PC-3 (cell line): ENCODE data around the gene ACBD4. TPM values are rescaled to one million over a fixed set of nuclear protein-coding genes. Genes with fewer than 3 reads are reported as not detected.

Source experiments
- ATAC-seq: fragments of 200-7000 bp; cut with Tn5 transposase; 2 replicates; pipeline ENCODE4 v1.9.1; 2020; ENCODE audit warnings: mild to moderate bottlenecking, moderate library complexity
- Bru-seq: library from RNA; stranded (reverse); fragments of 400-500 nt; gene quantifications from one replicate; lab custom pipeline; 2021; lab: Mats Ljungman, UMichigan
- BruChase-seq, 2 experiments: library from RNA; stranded (reverse); fragments of 400-500 nt; gene quantifications; one replicate each; lab custom pipeline; 2021; lab: Mats Ljungman, UMichigan
- BruUV-seq: library from RNA; stranded (reverse); fragments of 400-500 nt; replicated peaks from 2 replicates; lab custom pipeline; 2021; lab: Mats Ljungman, UMichigan
- CTCF ChIA-PET: fragments of 300-600 bp; sonication (Branson Sonifier 250); formaldehyde crosslinking; loops from one replicate; lab custom pipeline; 2022; ENCODE audit warnings: antibody characterized with exemption; lab: Charles Lee
- POLR2A ChIA-PET: fragments of 300-600 bp; sonication (Branson Sonifier 250); formaldehyde crosslinking; loops from one replicate; lab custom pipeline; 2022; ENCODE audit warnings: antibody characterized with exemption; ENCODE audit not compliant: unreplicated experiment; lab: Charles Lee
- DNase-seq: peaks from one replicate; pipeline ENCODE4 v3.0.0-alpha.2; 2015
- H2AFZ ChIP-seq: fragments of 300-600 bp; sonication (generic); 2 replicates; pipeline ENCODE4 v1.6.0; 2016; ENCODE audit warnings: antibody characterized with exemption, low read length
- H3F3A ChIP-seq: fragments of 300-600 bp; sonication (generic); one replicate; pipeline ENCODE4 v1.6.0; 2017; ENCODE audit warnings: antibody characterized with exemption, low read length, control low read depth, mild to moderate bottlenecking; ENCODE audit not compliant: unreplicated experiment
- H3K27ac ChIP-seq: fragments of 300-600 bp; sonication (generic); 2 replicates; pipeline ENCODE4 v1.5.1; 2016; ENCODE audit warnings: mild to moderate bottlenecking, low read length
- H3K27me3 ChIP-seq: fragments of 300-600 bp; sonication (generic); 2 replicates; pipeline ENCODE4 v1.6.1; 2016; ENCODE audit warnings: low read length, mixed read lengths
- H3K36me3 ChIP-seq: fragments of 300-600 bp; sonication (generic); 2 replicates; pipeline ENCODE4 v1.6.1; 2016; ENCODE audit warnings: low read depth, mixed run types, low read length, mixed read lengths
- H3K4me1 ChIP-seq: fragments of 300-600 bp; sonication (generic); 2 replicates; pipeline ENCODE4 v1.5.1; 2016; ENCODE audit warnings: low read length; ENCODE audit not compliant: insufficient read depth
- H3K4me2 ChIP-seq: fragments of 300-600 bp; sonication (generic); 2 replicates; pipeline ENCODE4 v1.6.0; 2016; ENCODE audit warnings: low read length
- H3K4me3 ChIP-seq: fragments of 300-600 bp; sonication (generic); 2 replicates; pipeline ENCODE4 v1.5.1; 2016; ENCODE audit warnings: mild to moderate bottlenecking, low read length, mixed read lengths
- H3K79me2 ChIP-seq: fragments of 300-600 bp; sonication (generic); 2 replicates; pipeline ENCODE4 v1.6.1; 2017; ENCODE audit warnings: low read length, mixed read lengths
- H3K9ac ChIP-seq: fragments of 300-600 bp; sonication (generic); 2 replicates; pipeline ENCODE4 v1.6.0; 2016; ENCODE audit warnings: mild to moderate bottlenecking, low read length
- H3K9me2 ChIP-seq: fragments of 300-600 bp; sonication (generic); replicated peaks from 2 replicates; pipeline ENCODE4 v1.6.1; 2016; ENCODE audit warnings: mixed run types, low read length, mixed read lengths
- H3K9me3 ChIP-seq: fragments of 300-600 bp; sonication (generic); 2 replicates; pipeline ENCODE4 v1.6.1; 2016; ENCODE audit warnings: low read length, mixed read lengths
- H4K20me1 ChIP-seq: fragments of 300-600 bp; sonication (generic); 2 replicates; pipeline ENCODE4 v1.6.1; 2016; ENCODE audit warnings: low read length, mixed read lengths
- EZH2 ChIP-seq: fragments of 300-600 bp; sonication (generic); IDR thresholded peaks from one replicate; pipeline ENCODE4 v1.6.1; 2017; ENCODE audit warnings: antibody characterized with exemption, mild to moderate bottlenecking, low read length; ENCODE audit not compliant: unreplicated experiment
- EZH2phosphoT487 ChIP-seq: fragments of 300-600 bp; sonication (generic); IDR thresholded peaks from 2 replicates; pipeline ENCODE4 v1.6.1; 2018; ENCODE audit warnings: mild to moderate bottlenecking, antibody characterized with exemption, low read length, borderline replicate concordance
- intact Hi-C: fragments of 100-400 bp; cut with micrococcal nuclease; formaldehyde crosslinking; loops from 2 replicates; pipeline ENCODE4 v1.9.0; 2023
- long read RNA-seq: library from polyadenylated mRNA; unstranded; transcript quantifications from one replicate; pipeline ENCODE4 v2.0.0, GENCODE V29; 2021; ENCODE audit not compliant: unreplicated experiment
- total RNA-seq: library from RNA; depleted of rRNA; stranded (reverse); fragments of >200 nt; gene quantifications from 2 replicates; pipeline ENCODE4 v1.2.3, GENCODE V29; 2014; rRNA removed
- TF ChIP-seq, protein P1 (sequence below): fragments of 300-600 bp; sonication (generic); conservative IDR thresholded peaks from 2 replicates; pipeline ENCODE4 v1.5.1; 2017; ENCODE audit warnings: antibody characterized with exemption, low read depth, mild to moderate bottlenecking, low read length

The ACBD4 gene, protein sequence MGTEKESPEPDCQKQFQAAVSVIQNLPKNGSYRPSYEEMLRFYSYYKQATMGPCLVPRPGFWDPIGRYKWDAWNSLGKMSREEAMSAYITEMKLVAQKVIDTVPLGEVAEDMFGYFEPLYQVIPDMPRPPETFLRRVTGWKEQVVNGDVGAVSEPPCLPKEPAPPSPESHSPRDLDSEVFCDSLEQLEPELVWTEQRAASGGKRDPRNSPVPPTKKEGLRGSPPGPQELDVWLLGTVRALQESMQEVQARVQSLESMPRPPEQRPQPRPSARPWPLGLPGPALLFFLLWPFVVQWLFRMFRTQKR
- total RNA-seq (12.9 and 17.3 TPM in 2 replicates), Bru-seq, nascent RNA (percentile 70 among the genes with signal in this experiment), BruChase-seq, experiment 1, labeled RNA remaining after a 6-hour chase (percentile 65 among the genes with signal in this experiment), BruChase-seq, experiment 2, labeled RNA remaining after a 2-hour chase (percentile 72 among the genes with signal in this experiment)
- long read RNA-seq, transcript ACBD4-207 (10 exons, 1,579 nt), result major isoform, 14 of 79 reads
- long read RNA-seq, transcript ACBD4-201 (10 exons, 1,806 nt), result minor isoform, 6 of 79 reads
- long read RNA-seq, partial matches to known transcripts, result 26 of 79 reads
- long read RNA-seq, other reads (novel, unspliced or antisense), result 29 of 79 reads

- H3K27me3 ChIP-seq, result no peaks in the 10 kb centered on the region
- no peak within 1 kb of the TSS for H3K27ac ChIP-seq
- DNase-seq (peak; percentile 99), ATAC-seq (peak; percentile 69)
- H3K9me3 ChIP-seq, result no peaks in the 10 kb centered on the region
- POLR2A ChIA-PET, result interaction anchor here (0.5 to 2.0 kb wide), 5 partner anchors 14 to 1998 kb away, joined by 4 to 59 read pairs (median 4); partner anchors contain the start of gene HEXIM1
- intact Hi-C loops, result loop anchor here (1.0 to 10.0 kb wide), 4 partner anchors 13 to 179 kb away; partner anchors contain the start of genes HEXIM1 and MAP3K14
- TF ChIP-seq, protein P1, sequence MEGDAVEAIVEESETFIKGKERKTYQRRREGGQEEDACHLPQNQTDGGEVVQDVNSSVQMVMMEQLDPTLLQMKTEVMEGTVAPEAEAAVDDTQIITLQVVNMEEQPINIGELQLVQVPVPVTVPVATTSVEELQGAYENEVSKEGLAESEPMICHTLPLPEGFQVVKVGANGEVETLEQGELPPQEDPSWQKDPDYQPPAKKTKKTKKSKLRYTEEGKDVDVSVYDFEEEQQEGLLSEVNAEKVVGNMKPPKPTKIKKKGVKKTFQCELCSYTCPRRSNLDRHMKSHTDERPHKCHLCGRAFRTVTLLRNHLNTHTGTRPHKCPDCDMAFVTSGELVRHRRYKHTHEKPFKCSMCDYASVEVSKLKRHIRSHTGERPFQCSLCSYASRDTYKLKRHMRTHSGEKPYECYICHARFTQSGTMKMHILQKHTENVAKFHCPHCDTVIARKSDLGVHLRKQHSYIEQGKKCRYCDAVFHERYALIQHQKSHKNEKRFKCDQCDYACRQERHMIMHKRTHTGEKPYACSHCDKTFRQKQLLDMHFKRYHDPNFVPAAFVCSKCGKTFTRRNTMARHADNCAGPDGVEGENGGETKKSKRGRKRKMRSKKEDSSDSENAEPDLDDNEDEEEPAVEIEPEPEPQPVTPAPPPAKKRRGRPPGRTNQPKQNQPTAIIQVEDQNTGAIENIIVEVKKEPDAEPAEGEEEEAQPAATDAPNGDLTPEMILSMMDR, result peak; percentile 100
- TF ChIP-seq EZH2, result no peak
- peak within 1 kb of the TSS; percentile 70 for H3K4me3 ChIP-seq
- peaks cover 24% of the 10 kb centered on the region for H3K79me2 ChIP-seq
- CTCF ChIA-PET, result interaction anchor here (0.5 to 2.1 kb wide), 50 partner anchors 8 to 718 kb away, joined by 3 to 175 read pairs (median 6); partner anchors contain the start of genes DCAKD, HEXIM1, HEXIM2 and NMT1
- no peaks in the 10 kb centered on the region for H3K9me2 ChIP-seq
- peaks cover 22% of the 10 kb centered on the region for H3K4me1 ChIP-seq
- BruUV-seq, result no TSS peak
- peak within 1 kb of the TSS; percentile 91 for H3K4me2 ChIP-seq
- H3F3A ChIP-seq, result no peaks in the 10 kb centered on the region
- peak within 1 kb of the TSS; percentile 46 for H3K9ac ChIP-seq
- no peaks in the 10 kb centered on the region for H4K20me1 ChIP-seq
- H3K36me3 ChIP-seq, result no peaks in the 10 kb centered on the region
- peak within 1 kb of the TSS; percentile 79 for H2AFZ ChIP-seq
Observed at GRCh38 chr17:45135192-45135977, at the start of gene ACBD4. Gene ACBD4, plus strand, starts transcription at chr17:45135687. Its CDS starts 458 bp downstream, at chr17:45136145.

DNA sequence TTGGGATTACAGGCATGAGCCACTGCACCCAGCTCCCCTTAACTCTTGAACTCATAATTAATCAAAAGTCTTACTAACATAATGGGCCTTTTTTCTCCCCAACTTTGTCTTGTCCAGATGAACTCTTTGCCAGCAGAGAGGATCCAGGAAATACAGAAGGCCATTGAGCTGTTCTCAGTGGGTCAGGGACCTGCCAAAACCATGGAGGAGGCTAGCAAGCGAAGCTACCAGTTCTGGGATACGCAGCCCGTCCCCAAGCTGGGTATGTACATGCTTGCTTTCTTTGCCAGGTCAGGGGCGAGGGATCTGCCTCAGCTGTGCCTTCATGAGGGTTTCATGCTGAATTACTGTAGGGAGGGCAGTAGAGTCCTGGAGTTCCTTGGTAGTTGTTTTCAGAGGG lies 49.1 kb upstream of the ACBD4 start:
- POLR2A ChIA-PET, result interaction anchor here (0.6 kb wide), 1 partner anchor 188 kb away, joined by 3 read pairs; no protein-coding TSS in a partner anchor
- TF ChIP-seq EZH2 (no peak), EZH2phosphoT487 (no peak)
- TF ChIP-seq, protein P1, result no peak
- no TSS peak for BruUV-seq

More for the DNA sequence above, 49.1 kb upstream of the ACBD4 start:
- DNase-seq (no peak), ATAC-seq (no peak)
- Histone ChIP-seq H3K27ac (no peak overlapping the region), H2AFZ (no peak overlapping the region), H3K9ac (no peak overlapping the region), H3K4me3 (no peak overlapping the region), H4K20me1 (no peaks in the 10 kb centered on the region), H3K4me1 (no peaks in the 10 kb centered on the region), H3K79me2 (peaks cover 9% of the 10 kb centered on the region), H3K9me2 (no peaks in the 10 kb centered on the region), H3K27me3 (no peaks in the 10 kb centered on the region), H3K36me3 (peaks cover 78% of the 10 kb centered on the region), H3K9me3 (no peaks in the 10 kb centered on the region), H3F3A (peaks cover 5% of the 10 kb centered on the region), H3K4me2 (no peak overlapping the region)
- intact Hi-C loops, result no loop called here
- CTCF ChIA-PET, result no interaction called here
